Activated CD8-positive, alpha-beta memory T cell treated with anti-CD3 and anti-CD28 coated beads, Interleukin-2, amount 50 U/mL, for 4 hours (primary cell): ENCODE measurements around the gene LRP1B.

Experiments used
- DNase-seq: peaks from one replicate; pipeline ENCODE4 v3.0.0-alpha.2; 2020

The LRP1B gene

DNA sequence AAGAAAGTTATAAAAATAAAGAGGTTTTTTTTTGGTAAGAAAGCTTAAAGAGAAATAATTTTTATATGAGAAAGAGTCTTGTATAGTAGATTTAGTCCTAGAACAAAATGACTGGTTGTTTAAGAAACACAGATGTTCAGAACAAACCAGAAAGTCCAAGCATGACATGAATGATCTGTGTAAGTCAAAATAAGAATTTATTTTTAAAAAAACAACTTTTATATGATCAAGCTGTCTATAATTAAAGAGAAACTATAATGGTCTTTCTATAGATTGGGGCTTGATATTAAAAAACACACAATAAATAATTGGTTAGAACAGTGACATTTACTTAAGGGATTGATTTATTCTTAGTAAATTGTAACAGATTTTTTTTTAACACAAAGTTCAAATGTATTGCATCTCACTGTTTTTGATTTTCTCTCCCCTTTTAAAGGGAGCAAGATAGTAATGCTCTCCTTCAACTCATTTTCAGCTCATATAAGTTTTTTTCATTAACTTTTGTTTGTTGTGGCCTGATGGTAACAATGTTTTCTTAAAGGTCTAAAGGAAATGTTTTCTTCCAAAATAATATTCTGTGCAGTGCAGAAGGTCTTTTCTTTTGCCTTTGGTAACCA is 1256.8 kb downstream of the LRP1B start:
- DNase-seq, result no peak

DNA sequence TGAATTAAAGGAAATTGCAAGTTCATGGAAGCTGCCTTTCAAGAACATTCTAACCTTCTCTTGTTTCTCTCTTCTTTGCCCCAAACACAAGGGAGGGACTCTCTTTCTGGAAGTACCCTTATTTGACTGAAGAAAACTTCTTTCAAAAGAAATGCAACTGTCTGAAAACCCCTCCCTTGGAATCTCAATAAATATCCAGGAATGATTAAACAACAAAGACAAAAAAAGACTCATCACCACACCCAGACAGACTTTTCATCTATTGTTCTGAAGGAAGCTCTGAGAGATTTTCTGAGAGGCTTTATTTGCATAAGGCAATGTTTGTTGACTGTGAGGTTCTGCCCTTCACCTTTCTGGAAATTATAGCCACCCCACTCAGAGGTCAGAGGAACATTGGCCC is 1260.9 kb downstream of the LRP1B start:
- DNase-seq, result no peak

DNA sequence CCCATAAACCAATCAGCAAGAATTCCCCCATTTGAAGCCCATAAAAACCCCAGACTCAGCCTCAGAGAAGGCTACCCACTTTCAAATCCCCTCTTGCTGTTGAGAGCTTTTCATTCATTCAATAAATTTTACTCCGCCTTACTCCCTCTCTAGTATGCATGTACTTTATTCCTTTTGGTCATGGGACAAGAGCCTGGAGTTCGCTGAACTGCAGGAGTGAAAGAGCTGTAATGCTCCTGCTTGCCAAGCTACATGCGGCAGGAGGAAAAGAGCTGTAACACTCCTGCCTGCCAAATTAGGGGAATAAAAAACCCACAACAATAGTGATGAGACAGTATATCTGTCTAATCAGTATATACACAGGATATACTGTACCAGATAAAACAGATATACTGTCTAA is 1261.7 kb downstream of the LRP1B start:
- no peak for DNase-seq

GRCh38 chr2:140865837-140866236 is 1265.0 kb downstream of the LRP1B start:
- no peak for DNase-seq

GRCh38 chr2:140863713-140864112 is 1267.1 kb downstream of the LRP1B start:
- no peak for DNase-seq

GRCh38 chr2:140862181-140862580 is 1268.6 kb downstream of the LRP1B start:
- DNase-seq, result no peak

DNA sequence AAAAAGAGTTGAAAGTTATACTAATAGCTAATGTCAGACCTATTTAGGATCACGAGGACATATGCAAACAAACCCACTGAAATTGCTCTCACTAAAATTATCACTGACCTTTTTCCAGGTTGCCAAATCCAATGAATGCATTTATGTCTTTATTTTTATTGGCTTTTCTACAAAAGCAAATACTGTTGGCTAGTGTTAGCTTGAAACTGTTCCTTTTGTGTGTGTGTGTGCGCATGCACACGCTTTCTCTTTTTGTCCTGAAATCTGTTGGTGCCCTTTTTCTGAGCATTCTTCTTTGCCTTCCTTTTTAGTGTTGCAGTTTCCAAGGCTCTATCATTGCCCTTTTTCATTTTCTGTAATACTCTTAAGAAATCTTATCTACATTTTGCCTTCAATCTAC is 1269.2 kb downstream of the LRP1B start:
- no peak for DNase-seq

GRCh38 chr2:140855471-140855870 is 1275.3 kb downstream of the LRP1B start:
- DNase-seq, result no peak

GRCh38 chr2:140851258-140851981 is 1279.4 kb downstream of the LRP1B start:
- DNase-seq, result no peak

GRCh38 chr2:140843186-140843585 is 1287.6 kb downstream of the LRP1B start:
- DNase-seq, result no peak

GRCh38 chr2:140842110-140842509 is 1288.7 kb downstream of the LRP1B start:
- no peak for DNase-seq

GRCh38 chr2:140841141-140841540 is 1289.7 kb downstream of the LRP1B start:
- no peak for DNase-seq

GRCh38 chr2:140836826-140837225 is 1294.0 kb downstream of the LRP1B start:
- no peak for DNase-seq

GRCh38 chr2:140835079-140835478 is 1295.7 kb downstream of the LRP1B start:
- no peak for DNase-seq

GRCh38 chr2:140814141-140814540 is 1316.7 kb downstream of the LRP1B start:
- no peak for DNase-seq

GRCh38 chr2:140808820-140809219 is 1322.0 kb downstream of the LRP1B start:
- no peak for DNase-seq

GRCh38 chr2:140808211-140808610 is 1322.6 kb downstream of the LRP1B start:
- no peak for DNase-seq

DNA sequence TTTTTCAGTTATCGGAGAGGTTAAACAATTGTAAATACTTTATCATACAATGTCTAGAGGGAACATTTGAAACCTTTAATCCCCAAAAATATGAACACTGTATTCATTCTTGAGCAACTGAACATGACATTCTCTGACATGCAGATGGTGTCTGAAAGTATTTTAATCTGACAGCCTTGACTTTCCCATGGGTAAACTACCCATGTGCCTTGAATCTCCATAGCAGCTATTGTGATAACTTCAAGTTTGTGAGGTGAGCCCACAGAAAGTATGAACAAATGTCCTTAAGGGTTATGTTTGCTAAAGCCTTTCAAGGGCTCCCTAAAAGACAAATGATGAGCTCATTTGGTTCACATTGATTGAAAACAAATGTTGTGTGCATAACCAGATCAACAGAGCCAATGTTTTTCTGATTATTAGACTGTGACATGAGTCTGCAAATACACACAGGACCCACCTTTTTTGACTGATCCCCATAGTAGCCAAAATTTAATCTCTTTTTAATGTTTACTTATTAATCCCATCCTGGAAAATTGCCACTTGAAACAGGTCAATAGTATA is 1326.0 kb downstream of the LRP1B start:
- no peak for DNase-seq

GRCh38 chr2:140801311-140801710 is 1329.5 kb downstream of the LRP1B start:
- DNase-seq, result no peak

- DNase-seq, result no peak
Measured at GRCh38 chr2:140797718-140798117, 1333.1 kb downstream of the LRP1B start.

- no peak for DNase-seq
Measured at GRCh38 chr2:140791802-140792201, 1339.0 kb downstream of the LRP1B start.

- no peak for DNase-seq
Measured at GRCh38 chr2:140786585-140786984, 1344.2 kb downstream of the LRP1B start.

- no peak for DNase-seq
Measured at GRCh38 chr2:140775411-140775810, 1355.4 kb downstream of the LRP1B start.

DNA sequence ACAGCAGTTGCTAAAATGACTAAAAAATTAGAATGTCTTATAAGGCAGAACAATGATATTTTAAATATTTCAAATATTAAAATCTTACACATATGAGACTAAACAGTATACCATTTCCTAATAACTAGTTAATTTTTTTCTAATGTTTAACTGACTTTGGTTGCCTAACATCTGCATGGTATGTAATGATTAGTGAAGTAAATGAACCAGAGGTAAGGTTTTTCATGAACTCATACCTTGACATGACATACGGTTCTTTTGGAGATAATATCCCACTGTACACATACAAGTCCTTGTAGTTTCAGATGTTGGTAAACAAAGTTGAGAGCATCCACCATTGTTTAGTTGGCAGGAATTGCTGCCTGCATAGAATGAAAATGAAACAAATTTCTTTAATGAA is 1360.2 kb downstream of the LRP1B start:
- no peak for DNase-seq

GRCh38 chr2:140761807-140762206 is 1369.0 kb downstream of the LRP1B start:
- DNase-seq, result no peak
